ENCODE data around the gene RAB11FIP4. TPM values are rescaled to one million over a fixed set of nuclear protein-coding genes. Genes with fewer than 3 reads are reported as not detected.
A peak's percentile ranks its signal among the peaks of the same experiment; 100 is the strongest.

The RAB11FIP4 gene
- total and polyA plus RNA-seq, 9 of the 15 experiments (the other 6 are each of a cell fraction or from before 2014, with no cell fraction given) = 0.62 to 16.6 (median 8.9) TPM

DNA sequence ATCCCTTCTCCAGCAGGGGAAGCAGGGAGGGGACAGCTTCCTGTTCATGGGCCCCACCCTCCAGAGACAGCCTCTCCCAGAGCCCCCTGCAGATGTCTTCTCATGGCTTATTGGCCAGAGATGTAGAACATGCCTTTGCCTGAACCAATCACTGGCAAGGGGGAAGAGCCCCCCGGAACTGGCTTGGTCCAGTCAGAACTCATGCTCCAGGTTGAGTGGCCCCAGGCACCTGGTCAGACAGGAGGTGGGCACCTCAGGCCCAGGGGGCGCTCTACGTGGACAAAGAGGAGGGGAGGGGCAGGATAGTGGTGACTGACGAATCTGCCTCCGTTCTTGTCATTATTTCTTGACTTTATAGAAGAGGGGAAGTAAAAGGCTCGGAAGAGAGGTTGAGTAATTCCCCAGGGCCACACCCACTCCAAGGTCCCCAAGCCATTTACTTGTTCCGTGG, 23.6 kb downstream of the RAB11FIP4 start:
- H3K4me1 ChIP-seq (replicated peaks in 1 of 2; ENCODE audit: control insufficient read depth in 2 of 2, insufficient read depth in 2 of 2, low read length in 2 of 2) = no peaks in the 10 kb centered on the region; a peak in 1 of 5 replicates
- ChIA-PET CTCF (ENCODE audit: low intra/inter-chr PET ratio) (no interaction called here), POLR2A (interaction anchor here (0.6 to 1.1 kb wide), 3 partner anchors 19 to 426 kb away, joined by 3 read pairs; no protein-coding TSS in a partner anchor)
- no peaks in the 10 kb centered on the region for H4K20me1 ChIP-seq (replicated peaks; ENCODE audit: control insufficient read depth, insufficient read depth, low read length)
- no peak overlapping the region for H2AFZ ChIP-seq (ENCODE audit: low read depth, low read length)
- TF ChIP-seq NFYB (IDR thresholded peaks at IDR 0.05; ENCODE audit: extremely low read depth, insufficient read length) = peak; percentile 41
- TF ChIP-seq, protein P1, sequence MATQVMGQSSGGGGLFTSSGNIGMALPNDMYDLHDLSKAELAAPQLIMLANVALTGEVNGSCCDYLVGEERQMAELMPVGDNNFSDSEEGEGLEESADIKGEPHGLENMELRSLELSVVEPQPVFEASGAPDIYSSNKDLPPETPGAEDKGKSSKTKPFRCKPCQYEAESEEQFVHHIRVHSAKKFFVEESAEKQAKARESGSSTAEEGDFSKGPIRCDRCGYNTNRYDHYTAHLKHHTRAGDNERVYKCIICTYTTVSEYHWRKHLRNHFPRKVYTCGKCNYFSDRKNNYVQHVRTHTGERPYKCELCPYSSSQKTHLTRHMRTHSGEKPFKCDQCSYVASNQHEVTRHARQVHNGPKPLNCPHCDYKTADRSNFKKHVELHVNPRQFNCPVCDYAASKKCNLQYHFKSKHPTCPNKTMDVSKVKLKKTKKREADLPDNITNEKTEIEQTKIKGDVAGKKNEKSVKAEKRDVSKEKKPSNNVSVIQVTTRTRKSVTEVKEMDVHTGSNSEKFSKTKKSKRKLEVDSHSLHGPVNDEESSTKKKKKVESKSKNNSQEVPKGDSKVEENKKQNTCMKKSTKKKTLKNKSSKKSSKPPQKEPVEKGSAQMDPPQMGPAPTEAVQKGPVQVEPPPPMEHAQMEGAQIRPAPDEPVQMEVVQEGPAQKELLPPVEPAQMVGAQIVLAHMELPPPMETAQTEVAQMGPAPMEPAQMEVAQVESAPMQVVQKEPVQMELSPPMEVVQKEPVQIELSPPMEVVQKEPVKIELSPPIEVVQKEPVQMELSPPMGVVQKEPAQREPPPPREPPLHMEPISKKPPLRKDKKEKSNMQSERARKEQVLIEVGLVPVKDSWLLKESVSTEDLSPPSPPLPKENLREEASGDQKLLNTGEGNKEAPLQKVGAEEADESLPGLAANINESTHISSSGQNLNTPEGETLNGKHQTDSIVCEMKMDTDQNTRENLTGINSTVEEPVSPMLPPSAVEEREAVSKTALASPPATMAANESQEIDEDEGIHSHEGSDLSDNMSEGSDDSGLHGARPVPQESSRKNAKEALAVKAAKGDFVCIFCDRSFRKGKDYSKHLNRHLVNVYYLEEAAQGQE (IDR thresholded peaks at IDR 0.05; ENCODE audit: borderline replicate concordance) = 0 out of 2 replicates have a peak, but pooled peaks have one; percentile 14
- TF ChIP-seq, protein P1 (CRISPR knock-in tag; IDR thresholded peaks at IDR 0.05; ENCODE audit: low read depth) = no peak
- TF ChIP-seq, protein P2, sequence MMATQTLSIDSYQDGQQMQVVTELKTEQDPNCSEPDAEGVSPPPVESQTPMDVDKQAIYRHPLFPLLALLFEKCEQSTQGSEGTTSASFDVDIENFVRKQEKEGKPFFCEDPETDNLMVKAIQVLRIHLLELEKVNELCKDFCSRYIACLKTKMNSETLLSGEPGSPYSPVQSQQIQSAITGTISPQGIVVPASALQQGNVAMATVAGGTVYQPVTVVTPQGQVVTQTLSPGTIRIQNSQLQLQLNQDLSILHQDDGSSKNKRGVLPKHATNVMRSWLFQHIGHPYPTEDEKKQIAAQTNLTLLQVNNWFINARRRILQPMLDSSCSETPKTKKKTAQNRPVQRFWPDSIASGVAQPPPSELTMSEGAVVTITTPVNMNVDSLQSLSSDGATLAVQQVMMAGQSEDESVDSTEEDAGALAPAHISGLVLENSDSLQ (IDR thresholded peaks at IDR 0.05) = 0 out of 2 replicates have a peak, but pooled peaks have one; percentile 6
- no peak for TF ChIP-seq ZBTB2 (IDR thresholded peaks at IDR 0.05)
- TF ChIP-seq, protein P3, sequence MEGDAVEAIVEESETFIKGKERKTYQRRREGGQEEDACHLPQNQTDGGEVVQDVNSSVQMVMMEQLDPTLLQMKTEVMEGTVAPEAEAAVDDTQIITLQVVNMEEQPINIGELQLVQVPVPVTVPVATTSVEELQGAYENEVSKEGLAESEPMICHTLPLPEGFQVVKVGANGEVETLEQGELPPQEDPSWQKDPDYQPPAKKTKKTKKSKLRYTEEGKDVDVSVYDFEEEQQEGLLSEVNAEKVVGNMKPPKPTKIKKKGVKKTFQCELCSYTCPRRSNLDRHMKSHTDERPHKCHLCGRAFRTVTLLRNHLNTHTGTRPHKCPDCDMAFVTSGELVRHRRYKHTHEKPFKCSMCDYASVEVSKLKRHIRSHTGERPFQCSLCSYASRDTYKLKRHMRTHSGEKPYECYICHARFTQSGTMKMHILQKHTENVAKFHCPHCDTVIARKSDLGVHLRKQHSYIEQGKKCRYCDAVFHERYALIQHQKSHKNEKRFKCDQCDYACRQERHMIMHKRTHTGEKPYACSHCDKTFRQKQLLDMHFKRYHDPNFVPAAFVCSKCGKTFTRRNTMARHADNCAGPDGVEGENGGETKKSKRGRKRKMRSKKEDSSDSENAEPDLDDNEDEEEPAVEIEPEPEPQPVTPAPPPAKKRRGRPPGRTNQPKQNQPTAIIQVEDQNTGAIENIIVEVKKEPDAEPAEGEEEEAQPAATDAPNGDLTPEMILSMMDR (IDR thresholded peaks at IDR 0.05 in 2 of 3, conservative IDR thresholded peaks at IDR 0.05 in 1 of 3; ENCODE audit: insufficient read depth in 2 of 3, low read depth in 1 of 3, low read length in 3 of 3) = 0 out of 6 replicates have a peak, but pooled peaks of 1 of the 3 experiments have one; percentile 19
- peak; percentile 24; the same call in 1 of the 2 replicates for TF ChIP-seq SPI1 (IDR thresholded peaks at IDR 0.05; ENCODE audit: borderline replicate concordance, low read depth, low read length)
- TF ChIP-seq ATF7 (IDR thresholded peaks at IDR 0.05) = no peak
- H3K27ac ChIP-seq (ENCODE audit: extremely low read depth, low read depth, low read length) = no peak overlapping the region
- no peaks in the 10 kb centered on the region for H3K36me3 ChIP-seq (ENCODE audit: control insufficient read depth, insufficient read depth, low read length)
- peak; percentile 33 for ATAC-seq
- H3K27me3 ChIP-seq (ENCODE audit: control insufficient read depth in 2 of 2, insufficient read depth in 2 of 2, low read length in 2 of 2) = peaks cover 38 to 75% of the 10 kb centered on the region in 2 experiments
- in situ Hi-C loops (cut with MboI) = no loop called here
- no peak overlapping the region for H3K9ac ChIP-seq (ENCODE audit: insufficient read depth in 1 of 2, low read depth in 2 of 2, low read length in 2 of 2)
- 1% methylated on average over 6 of the region's 7 CpGs for WGBS (ENCODE audit: insufficient coverage, low coverage, missing lambda C conversion rate)
- no peak for FAIRE-seq
- intact Hi-C loops (cut with micrococcal nuclease) = no loop called here
- no peaks in the 10 kb centered on the region for H3K79me2 ChIP-seq (ENCODE audit: control insufficient read depth, insufficient read depth, low read length)
- no peak overlapping the region for H3K4me2 ChIP-seq (ENCODE audit: insufficient read depth, low read length)
- peaks cover 7% of the 10 kb centered on the region for H3K9me1 ChIP-seq (ENCODE audit: control insufficient read depth, insufficient read depth, low read length)
- H3K9me3 ChIP-seq (replicated peaks; ENCODE audit: control insufficient read depth, insufficient read depth, low read depth, low read length) = no peaks in the 10 kb centered on the region
- BruUV-seq (replicated peaks) = no TSS peak
- no peak overlapping the region for H3K4me3 ChIP-seq
- DNase-seq (ENCODE audit: extremely low read depth in 1 of 4, low spot score in 3 of 4) = no peak

All from K562 (cell line).